Fibroblast of skin of left quadriceps (primary cell): Measurements from ENCODE around the gene ZNF174.

Experiments
- DNase-seq, 2 experiments: peaks; one replicate each; pipeline ENCODE4 v3.0.0-alpha.2; 2013; ENCODE audit warnings: low read depth in 2 of 2

ZNF174 gene

DNA sequence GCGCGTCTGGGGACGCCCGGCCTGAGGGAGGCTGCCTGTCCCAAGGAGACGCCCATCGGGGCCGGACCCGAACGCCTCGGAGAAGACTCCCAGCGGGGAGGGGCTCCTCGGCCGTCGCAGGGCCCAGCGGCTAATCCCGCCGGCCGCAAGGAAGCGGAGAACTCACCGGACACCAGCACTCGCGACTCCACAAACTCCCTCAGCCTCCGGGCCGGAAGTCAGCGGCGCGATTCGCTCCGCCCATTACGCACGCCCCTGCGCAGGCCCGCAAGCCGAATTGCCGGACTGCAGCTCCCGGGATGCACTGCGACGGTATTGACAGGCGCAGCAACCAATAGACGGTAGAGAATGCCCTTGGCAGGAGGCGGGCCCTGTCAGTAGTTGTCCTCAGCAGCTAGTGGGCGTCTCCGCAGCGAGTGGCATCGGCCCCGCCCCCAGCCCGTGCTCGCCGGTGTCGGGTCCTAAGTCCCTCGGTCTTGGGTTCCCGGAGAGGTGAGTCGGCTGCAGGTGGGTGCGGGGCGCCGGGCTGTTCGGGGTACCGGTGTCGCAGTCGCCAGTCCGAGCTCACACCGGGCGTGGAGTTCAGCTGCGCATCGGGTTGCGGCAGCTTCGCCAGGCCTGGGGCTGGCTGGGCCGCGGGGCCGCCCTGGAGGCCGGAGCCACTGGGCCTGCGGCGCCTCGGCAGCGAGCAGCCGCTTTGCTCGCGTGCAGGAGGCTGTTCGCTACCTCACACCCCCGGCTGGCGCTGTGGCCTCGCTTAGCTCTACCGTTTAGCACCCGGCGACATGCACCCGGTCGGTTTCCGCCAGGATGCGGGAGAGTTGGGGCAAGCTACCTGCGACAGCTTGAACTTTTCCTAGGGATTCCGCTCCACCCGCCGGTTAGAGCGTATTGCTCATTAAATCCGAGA is at the start of gene ZNF174, which contains the start of gene ZSCAN32:
ZNF174 (plus strand) TSS at position 437 of the 910 bp plus-strand sequence. CDS start 790 bp downstream, outside the sequence.
ZSCAN32 (minus strand) TSS at position 226 of the 910 bp plus-strand sequence. CDS start 3,447 bp downstream, outside the sequence.
- DNase-seq = peak; percentile 97 to 98

GRCh38 chr16:3355589-3355988 is 45.4 kb upstream of the ZNF174 start, which contains the start of gene OR2C1:
Gene OR2C1, plus strand, starts transcription at chr16:3355889. Its CDS starts 52 bp downstream, at chr16:3355941.
- no peak for DNase-seq

GRCh38 chr16:3356118-3356517 is 44.9 kb upstream of the ZNF174 start:
- no peak for DNase-seq

GRCh38 chr16:3358871-3359270 is 42.1 kb upstream of the ZNF174 start:
- no peak for DNase-seq

DNA sequence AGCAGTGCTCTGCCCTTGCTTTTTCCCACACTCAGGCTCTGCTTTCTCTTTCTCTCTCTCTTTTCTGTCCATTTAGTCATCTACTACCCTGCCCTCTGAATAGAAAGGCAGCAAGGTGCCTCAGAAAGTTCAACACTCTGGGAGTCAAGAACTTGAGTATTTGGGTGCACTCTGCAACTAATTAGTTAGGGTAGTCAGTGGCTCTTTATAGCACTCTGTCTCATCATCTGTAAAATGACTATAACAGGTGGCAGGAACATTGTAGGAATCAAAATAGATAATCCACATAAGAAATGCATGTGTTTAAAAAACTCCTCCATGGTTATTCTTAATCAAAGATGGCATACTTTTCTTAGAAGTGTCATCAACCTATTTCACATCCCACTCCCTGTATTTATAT is 38.1 kb upstream of the ZNF174 start:
- no peak for DNase-seq

- no peak for DNase-seq
Measured at GRCh38 chr16:3363793-3364192, 37.2 kb upstream of the ZNF174 start.

DNA sequence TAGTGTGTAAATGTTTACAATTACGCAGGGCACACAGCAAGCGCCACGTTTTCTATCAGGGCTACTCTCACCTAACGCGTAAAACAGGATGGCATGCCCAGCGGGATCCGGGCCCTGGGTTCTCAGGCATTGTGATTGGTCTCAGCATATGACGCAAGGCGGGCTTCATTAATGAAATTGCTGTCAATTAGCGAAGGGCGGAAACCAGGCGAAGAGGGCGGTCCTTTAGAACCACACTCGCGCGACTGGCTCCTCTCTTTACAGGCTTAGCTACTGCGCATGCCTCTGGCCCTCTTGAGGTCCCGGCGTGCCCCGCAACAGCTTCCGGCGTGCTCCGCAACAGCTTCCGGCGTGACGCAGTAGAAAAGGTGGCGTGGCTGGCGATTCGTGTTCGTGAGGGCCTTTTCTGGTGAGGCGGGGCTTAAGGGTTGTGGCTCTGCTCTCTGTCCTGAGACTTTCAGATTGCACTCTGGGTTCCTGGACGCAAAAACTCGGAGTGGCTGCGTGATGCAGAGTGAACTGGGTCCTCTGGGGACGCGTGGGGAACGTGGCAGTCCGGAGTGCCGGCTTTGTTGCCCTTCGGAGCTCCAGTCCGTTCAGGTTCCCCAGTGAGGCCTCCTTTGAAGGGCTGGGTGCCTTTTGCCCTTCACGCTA is 36.1 kb upstream of the ZNF174 start:
- peak; percentile 85 to 86 for DNase-seq

DNA sequence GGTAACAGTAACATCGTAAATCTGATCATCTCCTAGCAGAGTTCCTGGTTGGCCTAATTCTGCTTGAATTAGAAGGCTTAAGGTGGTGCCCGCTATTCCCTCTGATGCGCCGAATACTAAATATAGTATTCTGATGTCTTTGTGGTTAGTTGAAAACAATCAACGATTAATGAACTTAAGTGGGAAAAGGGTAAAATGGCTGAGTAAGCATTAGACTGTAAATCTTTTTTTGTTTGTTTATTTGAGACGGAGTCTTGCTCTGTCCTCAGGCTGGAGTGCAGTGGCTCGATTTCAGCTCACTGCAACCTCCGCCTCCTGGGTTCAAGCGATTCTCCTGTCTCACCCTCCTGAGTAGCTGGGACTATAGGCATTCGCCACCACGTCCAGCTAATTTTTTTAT is 31.9 kb upstream of the ZNF174 start:
- no peak for DNase-seq

- no peak for DNase-seq
Measured at GRCh38 chr16:3375680-3376079, 25.3 kb upstream of the ZNF174 start.

DNA sequence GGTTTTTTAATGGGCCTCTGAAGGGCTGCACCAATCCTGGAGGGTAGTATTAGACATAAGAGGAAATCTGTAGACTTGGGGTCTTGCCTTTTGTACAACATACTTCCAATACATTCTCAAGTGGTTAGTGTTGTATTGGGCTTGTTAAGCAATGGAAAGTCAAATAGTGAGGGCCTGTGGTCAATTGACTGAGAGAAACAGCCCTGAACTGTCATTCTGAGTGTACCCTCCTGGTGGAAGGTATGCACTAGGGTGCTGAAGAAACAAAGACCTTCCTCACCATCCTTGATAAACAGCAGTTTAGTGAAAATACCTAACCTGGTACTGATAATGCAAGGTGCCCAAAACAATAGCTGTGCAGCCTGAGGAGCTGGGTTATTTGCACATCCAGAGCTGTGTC is 23.1 kb upstream of the ZNF174 start:
- DNase-seq = no peak

DNA sequence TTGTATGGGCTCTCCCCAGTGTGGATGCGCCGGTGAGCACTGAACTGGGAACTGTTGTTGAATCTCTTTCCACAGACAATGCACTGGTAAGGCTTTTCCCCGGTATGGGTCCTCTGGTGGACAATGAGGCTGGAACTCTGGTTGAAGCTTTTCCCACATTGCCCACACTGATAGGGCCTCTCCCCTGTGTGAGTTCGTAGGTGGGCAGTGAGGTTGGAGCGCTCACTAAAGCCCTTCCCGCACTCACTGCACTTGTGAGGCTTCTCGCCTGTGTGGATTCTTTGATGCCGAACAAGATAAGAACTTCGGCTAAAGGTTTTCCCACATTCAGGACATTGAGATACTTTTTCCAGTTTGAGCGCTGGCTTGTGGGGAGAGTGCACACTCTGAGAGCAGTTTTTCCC is 18.0 kb upstream of the ZNF174 start:
- no peak for DNase-seq

DNA sequence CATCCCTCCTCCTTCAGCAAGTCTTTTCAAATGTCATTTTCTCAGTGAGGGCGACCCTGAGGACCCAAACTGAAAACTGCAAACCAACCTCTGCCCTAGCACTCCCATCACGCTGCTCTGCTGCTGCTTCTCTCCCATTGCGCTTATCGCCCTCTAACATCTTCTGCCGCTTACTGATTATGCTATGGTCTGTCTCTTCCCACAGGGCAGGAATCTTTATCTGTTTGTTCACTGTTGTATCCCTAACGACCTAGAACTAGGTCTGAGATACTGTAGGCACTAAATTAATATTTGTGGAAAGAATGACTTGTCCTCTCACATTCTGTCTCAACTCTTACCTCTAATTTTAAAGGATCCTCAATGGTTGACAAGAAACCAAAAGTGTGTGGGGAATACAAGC is 12.7 kb upstream of the ZNF174 start:
- DNase-seq = no peak

DNA sequence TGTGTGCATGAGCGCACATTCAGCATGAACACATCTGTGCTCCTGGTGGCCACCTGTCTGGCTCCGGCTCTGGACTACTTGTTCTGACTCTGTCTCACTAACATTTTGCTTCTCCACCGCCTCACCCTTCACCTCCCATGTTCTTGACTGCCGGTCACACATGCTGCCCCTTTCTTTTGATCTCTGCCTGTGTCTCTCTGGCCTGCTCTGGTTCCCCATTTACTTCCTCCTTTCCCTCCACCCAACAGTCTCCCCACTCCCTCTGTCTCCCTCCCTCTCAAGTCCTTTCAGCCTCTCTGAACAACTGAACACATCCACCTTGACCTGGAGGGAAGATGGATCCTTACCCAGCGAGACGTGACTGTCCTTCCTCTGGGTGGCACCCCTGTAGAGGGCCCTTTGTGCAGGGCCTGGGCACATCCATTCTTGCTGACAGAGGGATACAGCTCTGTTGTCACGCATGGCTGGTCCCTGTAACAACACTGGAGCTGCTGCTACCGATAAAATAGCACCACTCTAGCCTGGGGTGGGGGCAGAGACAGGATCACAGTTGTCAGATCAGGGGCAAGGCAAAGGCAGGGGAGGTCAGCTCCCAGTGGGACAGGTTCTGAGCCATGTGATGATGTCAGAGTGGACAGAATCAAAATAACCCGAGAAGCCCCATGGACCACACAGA is 11.2 kb upstream of the ZNF174 start:
- no peak for DNase-seq

GRCh38 chr16:3400446-3400778 is 603 bp upstream of the ZNF174 start:
- no peak for DNase-seq

DNA sequence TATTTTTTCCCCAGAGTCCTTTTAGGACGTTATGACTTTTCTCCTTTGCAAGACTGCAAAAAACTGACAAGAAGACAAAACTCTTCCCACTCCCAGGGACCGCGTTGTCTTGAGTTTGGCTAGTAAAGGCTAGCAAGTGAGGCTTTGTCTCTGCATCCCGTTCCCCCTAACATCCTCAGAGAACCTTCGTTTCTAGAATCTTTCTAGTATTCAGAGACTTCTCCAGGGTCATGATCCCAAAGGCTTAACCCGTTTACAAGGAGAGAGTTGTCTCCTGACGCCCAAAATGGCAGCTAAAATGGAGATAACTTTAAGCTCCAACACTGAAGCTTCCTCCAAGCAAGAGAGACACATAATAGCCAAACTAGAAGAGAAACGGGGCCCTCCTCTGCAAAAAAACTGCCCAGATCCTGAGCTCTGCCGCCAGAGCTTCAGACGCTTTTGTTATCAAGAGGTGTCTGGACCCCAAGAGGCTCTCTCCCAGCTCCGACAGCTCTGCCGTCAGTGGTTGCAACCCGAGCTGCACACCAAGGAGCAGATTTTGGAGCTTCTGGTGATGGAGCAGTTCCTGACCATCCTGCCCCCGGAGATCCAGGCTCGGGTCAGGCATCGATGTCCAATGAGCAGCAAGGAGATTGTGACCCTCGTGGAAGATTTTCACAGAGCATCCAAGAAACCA is 843 bp downstream of the ZNF174 start:
- DNase-seq = no peak

DNA sequence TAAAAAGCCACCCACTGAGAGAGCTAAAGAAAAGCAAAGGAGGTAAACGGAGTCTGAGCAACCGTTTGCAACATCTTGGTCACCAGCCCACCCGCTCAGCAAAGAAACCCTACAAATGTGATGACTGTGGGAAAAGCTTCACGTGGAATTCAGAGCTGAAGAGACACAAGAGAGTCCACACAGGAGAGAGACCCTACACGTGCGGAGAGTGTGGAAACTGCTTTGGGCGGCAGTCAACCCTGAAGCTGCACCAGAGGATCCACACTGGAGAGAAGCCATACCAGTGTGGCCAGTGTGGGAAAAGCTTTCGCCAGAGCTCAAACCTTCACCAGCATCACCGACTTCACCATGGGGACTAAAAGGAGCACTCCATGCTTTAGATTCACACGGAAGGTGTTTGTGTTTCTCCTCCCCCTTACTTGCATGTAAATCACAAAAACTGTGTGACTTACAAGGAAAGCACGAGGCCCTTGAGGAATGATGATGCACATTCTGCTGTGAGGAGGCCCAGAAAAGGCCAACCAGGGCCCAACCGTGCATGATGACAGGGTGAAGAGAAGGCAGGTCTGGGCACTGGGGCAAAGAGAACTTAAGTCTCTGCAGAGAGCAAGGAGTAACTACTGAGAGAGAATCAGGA is 7.7 kb downstream of the ZNF174 start:
- no peak for DNase-seq

DNA sequence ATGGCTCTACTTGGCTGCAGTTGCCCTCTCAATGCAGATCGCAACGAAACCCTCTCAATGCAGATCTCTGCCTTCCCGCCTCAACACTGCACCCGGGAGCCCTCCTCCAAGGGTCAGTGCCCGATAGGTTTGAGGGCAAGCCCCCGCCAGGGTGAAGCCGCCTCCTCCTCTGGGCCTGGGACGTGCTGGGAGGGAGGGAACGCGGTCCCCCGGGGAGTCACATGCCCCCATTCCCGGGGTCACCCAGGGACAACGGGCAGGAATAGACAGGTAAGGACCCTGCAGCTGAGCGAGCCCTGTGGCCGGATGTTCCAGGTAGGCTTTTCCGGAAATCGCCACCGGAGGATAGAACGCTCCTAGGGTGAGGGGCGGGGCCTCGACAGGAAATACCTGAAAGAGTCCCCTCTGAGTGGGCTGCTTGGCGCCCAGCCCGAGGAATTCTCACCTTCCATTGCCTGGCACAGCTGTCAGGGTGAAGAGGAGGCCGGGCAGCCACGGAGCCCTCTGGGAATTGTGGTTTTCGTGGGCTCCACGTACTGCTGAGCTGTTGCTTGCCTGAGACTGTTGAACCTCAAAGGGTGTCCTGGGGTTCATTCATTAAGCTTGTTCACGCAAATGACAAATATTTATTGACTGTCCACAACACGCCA is 12.8 kb downstream of the ZNF174 start:
- DNase-seq = no peak

- DNase-seq = no peak
Measured at GRCh38 chr16:3431779-3432219, 30.8 kb downstream of the ZNF174 start.

- no peak for DNase-seq
Measured at GRCh38 chr16:3434373-3434772, 33.4 kb downstream of the ZNF174 start.

- no peak for DNase-seq
Measured at GRCh38 chr16:3439637-3440036, 38.6 kb downstream of the ZNF174 start.
